ENCODE results near the gene GINS1.

Gene GINS1

GRCh38 chr20:25491446-25492038, 84.1 kb downstream of the GINS1 start:
- no peak for ATAC-seq (ENCODE audit: insufficient read depth, low read depth)
- Histone ChIP-seq H3K27me3 (ENCODE audit: insufficient read depth, low read length, poor library complexity) (no peaks in the 10 kb centered on the region), H3K4me3 (ENCODE audit: low read depth in 1 of 2, low read length in 2 of 2) (no peak overlapping the region), H2AFZ (ENCODE audit: low read depth, low read length) (no peak overlapping the region), H3K4me2 (ENCODE audit: insufficient read depth, low read length) (no peak overlapping the region), H4K20me1 (ENCODE audit: insufficient read depth, low read length) (no peaks in the 10 kb centered on the region), H3K9ac (ENCODE audit: low read depth, low read length) (no peak overlapping the region), H3K79me2 (ENCODE audit: insufficient read depth, low read length) (no peaks in the 10 kb centered on the region), H3K36me3 (ENCODE audit: insufficient read depth, low read length) (peaks cover 51% of the 10 kb centered on the region), H3K9me3 (ENCODE audit: insufficient read depth, low read length, severe bottlenecking) (no peaks in the 10 kb centered on the region), H3K27ac (ENCODE audit: low read length) (peak overlapping the region; percentile 24), H3K4me1 (ENCODE audit: insufficient read depth, low read length) (peaks cover 14% of the 10 kb centered on the region)
- no peak for DNase-seq
- no peak for TF ChIP-seq EZH2 (IDR thresholded peaks at IDR 0.05; ENCODE audit: borderline replicate concordance, low read depth, low read length, severe bottlenecking)
- TF ChIP-seq CTCF (IDR thresholded peaks at IDR 0.05; ENCODE audit: borderline replicate concordance, extremely low read depth, low read length, poor library complexity, severe bottlenecking): no peak

GRCh38 chr20:25493137-25493536, 85.7 kb downstream of the GINS1 start:
- ATAC-seq (ENCODE audit: insufficient read depth, low read depth) (no peak), DNase-seq (no peak)
- TF ChIP-seq CTCF (IDR thresholded peaks at IDR 0.05; ENCODE audit: borderline replicate concordance, extremely low read depth, low read length, poor library complexity, severe bottlenecking) (no peak), EZH2 (IDR thresholded peaks at IDR 0.05; ENCODE audit: borderline replicate concordance, low read depth, low read length, severe bottlenecking) (no peak)
- H3K27ac ChIP-seq (ENCODE audit: low read length): peak overlapping the region; percentile 57
- no peaks in the 10 kb centered on the region for H3K79me2 ChIP-seq (ENCODE audit: insufficient read depth, low read length)
- no peak overlapping the region for H2AFZ ChIP-seq (ENCODE audit: low read depth, low read length)
- no peak overlapping the region for H3K4me3 ChIP-seq (ENCODE audit: low read depth in 1 of 2, low read length in 2 of 2)
- H3K9me3 ChIP-seq (ENCODE audit: insufficient read depth, low read length, severe bottlenecking): no peaks in the 10 kb centered on the region
- H3K4me1 ChIP-seq (ENCODE audit: insufficient read depth, low read length): no peaks in the 10 kb centered on the region
- H3K4me2 ChIP-seq (ENCODE audit: insufficient read depth, low read length): no peak overlapping the region
- no peak overlapping the region for H3K9ac ChIP-seq (ENCODE audit: low read depth, low read length)
- peaks cover 60% of the 10 kb centered on the region for H3K36me3 ChIP-seq (ENCODE audit: insufficient read depth, low read length)
- H3K27me3 ChIP-seq (ENCODE audit: insufficient read depth, low read length, poor library complexity): no peaks in the 10 kb centered on the region
- H4K20me1 ChIP-seq (ENCODE audit: insufficient read depth, low read length): no peaks in the 10 kb centered on the region

GRCh38 chr20:25493748-25494505, 86.5 kb downstream of the GINS1 start:
- Histone ChIP-seq H3K36me3 (ENCODE audit: insufficient read depth, low read length) (peaks cover 62% of the 10 kb centered on the region), H3K27me3 (ENCODE audit: insufficient read depth, low read length, poor library complexity) (no peaks in the 10 kb centered on the region), H3K4me3 (ENCODE audit: low read depth in 1 of 2, low read length in 2 of 2) (no peak overlapping the region), H4K20me1 (ENCODE audit: insufficient read depth, low read length) (no peaks in the 10 kb centered on the region), H3K27ac (ENCODE audit: low read length) (0 out of 2 replicates have a peak overlapping the region, but pooled peaks have one; percentile 14), H3K9ac (ENCODE audit: low read depth, low read length) (no peak overlapping the region), H3K4me1 (ENCODE audit: insufficient read depth, low read length) (no peaks in the 10 kb centered on the region), H2AFZ (ENCODE audit: low read depth, low read length) (no peak overlapping the region), H3K79me2 (ENCODE audit: insufficient read depth, low read length) (no peaks in the 10 kb centered on the region), H3K4me2 (ENCODE audit: insufficient read depth, low read length) (no peak overlapping the region), H3K9me3 (ENCODE audit: insufficient read depth, low read length, severe bottlenecking) (no peaks in the 10 kb centered on the region)
- no peak for DNase-seq
- TF ChIP-seq CTCF (IDR thresholded peaks at IDR 0.05; ENCODE audit: borderline replicate concordance, extremely low read depth, low read length, poor library complexity, severe bottlenecking) (no peak), EZH2 (IDR thresholded peaks at IDR 0.05; ENCODE audit: borderline replicate concordance, low read depth, low read length, severe bottlenecking) (no peak)
- ATAC-seq (ENCODE audit: insufficient read depth, low read depth): no peak

Data from DND-41 (cell line).